GM12874 (cell line): ENCODE measurements around the gene C1orf167.

Experiments used
- CTCF ChIP-seq: IDR thresholded peaks from 2 replicates; pipeline ENCODE4 v1.5.1; 2011; ENCODE audit warnings: low read depth, mild to moderate bottlenecking, control low read depth, low read length, moderate library complexity; ENCODE audit not compliant: insufficient read depth

The C1orf167 gene

GRCh38 chr1:11738783-11739182, 23.2 kb upstream of the C1orf167 start:
- TF ChIP-seq CTCF, result no peak

DNA sequence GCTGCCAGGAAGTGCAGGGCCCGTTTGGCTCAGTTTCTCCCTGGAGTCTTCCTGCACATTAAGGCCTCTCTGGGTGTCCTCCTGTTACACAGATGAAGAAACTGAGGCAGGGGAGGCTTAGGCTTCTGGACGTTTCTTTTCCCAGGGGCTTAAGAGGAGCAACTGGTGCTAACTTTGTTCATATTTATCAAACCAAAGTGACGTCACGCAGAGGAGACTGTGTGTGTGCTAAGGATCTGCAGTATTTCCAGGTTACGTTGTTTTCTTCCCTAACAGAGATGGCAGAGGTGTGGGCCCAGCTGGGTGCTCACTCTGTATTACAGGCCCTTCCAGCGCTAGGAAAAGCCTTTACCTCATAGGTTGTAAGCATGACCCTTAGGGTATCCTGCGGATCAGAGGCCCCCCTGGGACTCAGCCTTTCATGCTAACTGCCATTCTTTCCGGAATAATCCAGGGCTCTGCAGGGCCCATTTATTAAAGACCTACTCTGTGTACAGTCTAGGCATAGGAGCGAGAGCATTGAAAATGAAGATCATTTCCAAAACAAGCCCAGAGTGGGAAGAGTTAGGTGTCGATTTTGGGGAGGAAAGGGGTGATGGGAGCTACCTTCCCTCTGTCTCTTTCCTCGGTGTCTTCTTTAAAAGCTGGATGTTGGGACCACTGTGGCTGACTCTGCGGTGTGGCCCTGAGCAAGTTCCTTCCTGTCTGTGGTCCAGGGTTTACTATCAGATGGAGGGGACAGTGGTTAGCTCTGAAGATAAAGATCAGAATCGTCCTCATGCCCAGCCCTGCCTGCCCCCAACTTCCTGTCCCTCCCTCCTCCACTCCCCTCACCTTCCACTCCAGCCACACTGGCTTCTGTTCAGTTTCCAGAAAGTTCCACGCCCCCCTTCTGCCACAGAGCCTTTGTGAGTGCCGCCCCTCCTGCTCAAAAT, 21.5 kb upstream of the C1orf167 start:
- no peak for TF ChIP-seq CTCF

- TF ChIP-seq CTCF, result no peak
Observed at GRCh38 chr1:11741482-11741881, 20.5 kb upstream of the C1orf167 start.

DNA sequence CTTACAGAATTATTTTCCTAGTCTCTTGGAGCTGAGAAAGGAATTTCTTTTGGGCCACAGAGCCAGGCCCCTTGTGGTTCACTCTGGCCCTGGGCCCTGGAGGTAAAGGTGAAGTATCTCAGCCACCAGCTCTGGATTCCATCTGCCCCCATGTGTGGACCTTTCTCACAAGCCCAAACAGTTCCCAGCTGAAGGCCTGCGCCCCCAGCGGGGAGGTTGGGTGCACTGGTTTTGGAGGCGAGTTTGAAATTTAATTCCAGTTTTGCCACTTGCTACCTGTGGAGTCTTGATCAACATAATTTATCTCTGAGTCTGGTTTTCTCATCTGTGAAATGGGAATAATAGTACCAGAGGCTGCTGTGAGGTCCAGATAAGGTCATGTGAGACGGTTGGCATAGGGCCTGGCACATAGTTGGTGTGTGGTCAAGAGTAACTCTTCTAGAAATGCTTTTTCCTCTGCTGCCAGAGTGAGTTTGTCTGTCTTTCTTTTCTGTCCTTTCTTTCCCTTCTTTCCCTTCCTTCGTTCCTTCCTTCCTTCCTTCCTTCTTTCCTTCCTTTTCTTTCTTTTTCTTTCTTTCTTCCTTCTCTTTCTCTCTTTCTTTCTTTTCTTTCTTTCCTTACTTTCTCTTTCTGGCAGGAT, 20.0 kb upstream of the C1orf167 start:
- TF ChIP-seq CTCF, result no peak

GRCh38 chr1:11744287-11744686, 17.7 kb upstream of the C1orf167 start:
- TF ChIP-seq CTCF, result no peak

DNA sequence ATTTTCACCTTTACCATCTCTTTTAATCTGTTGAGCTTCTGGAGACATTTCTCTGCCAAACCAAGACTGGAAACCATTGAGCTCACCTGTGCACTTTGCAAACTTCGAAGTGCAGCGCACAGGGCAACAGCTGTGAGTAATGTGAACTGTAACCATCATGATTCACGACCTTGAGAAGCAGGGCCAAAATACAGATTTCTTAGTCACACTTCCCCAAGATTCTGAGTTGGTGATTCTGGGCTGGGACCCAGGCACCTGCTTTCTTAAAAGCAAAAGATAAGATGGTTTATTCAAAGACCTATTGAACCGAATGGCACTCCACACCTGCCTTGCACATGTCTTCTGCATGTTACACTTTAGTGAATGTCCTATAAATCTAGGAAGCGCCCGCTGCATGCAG, 15.9 kb upstream of the C1orf167 start:
- no peak for TF ChIP-seq CTCF

DNA sequence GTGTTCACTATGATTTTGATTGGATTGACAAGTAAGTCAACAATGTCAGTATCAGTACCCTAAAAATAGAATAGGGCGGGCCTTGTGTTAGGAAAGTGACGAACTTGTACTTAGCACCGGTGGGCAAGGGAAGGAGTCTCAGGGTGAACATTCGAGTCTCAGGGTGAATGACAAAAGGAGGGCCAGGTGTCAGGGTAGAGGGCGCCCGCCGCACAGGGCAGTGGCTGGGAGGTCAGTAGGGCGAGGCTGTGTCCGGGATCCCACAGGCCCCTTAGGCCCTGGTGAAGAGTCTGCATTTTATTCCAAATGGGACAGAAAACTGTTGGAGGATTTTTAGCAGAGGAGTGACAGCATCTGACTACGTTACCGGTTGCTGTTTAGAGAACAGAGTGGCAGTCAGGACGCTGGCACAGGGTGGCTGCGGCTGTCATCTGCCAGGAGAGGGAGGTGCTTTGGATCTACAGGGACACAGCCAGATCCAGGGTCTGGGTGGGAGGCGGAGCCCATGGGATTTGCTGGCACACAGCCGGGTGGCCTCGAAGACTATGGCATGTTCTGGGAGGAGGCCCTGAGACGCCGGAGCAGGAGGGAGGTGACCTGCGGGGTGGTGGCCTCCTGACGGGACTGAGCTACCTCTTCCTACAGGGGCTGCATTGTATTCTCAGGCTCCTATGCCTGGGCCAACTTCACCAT, 15.1 kb upstream of the C1orf167 start:
- no peak for TF ChIP-seq CTCF
